Ovary (tissue), 9 donors: ENCODE results near the gene HIVEP3. TPM values are rescaled to one million over a fixed set of nuclear protein-coding genes. Genes with fewer than 3 reads are reported as not detected.

Source experiments
- DNase-seq, 5 donors: peaks; one replicate each; pipeline ENCODE4 v3.0.0-alpha.2; 2019 to 2020
- H3K27ac ChIP-seq, 2 donors: fragments of 200-600 bp; one replicate each; pipeline versions ENCODE4 v1.5.1 to v1.8.0; 2019 to 2022
- H3K27me3 ChIP-seq: fragments of 200-600 bp; one replicate; pipeline ENCODE4 v1.8.0; 2022
- H3K36me3 ChIP-seq: fragments of 200-600 bp; sonication (generic); one replicate; pipeline ENCODE4 v1.5.1; 2019
- H3K4me1 ChIP-seq: one replicate; pipeline ENCODE4 v1.8.1; 2013; ENCODE audit warnings: mild to moderate bottlenecking, moderate library complexity; ENCODE audit not compliant: insufficient read depth
- H3K4me3 ChIP-seq: fragments of 200-600 bp; sonication (generic); one replicate; pipeline ENCODE4 v1.5.1; 2017
- H3K9me3 ChIP-seq, 2 donors: fragments of 200-600 bp in 1 of 2; sonication (generic) in 1 of 2; one replicate each; pipeline versions ENCODE4 v1.5.1 to v1.8.1; 2013 to 2019; ENCODE audit warnings: mild to moderate bottlenecking in 1 of 2, moderate library complexity in 1 of 2
- EP300 ChIP-seq: sonication (generic); formaldehyde crosslinking; IDR thresholded peaks from one replicate; pipeline ENCODE4 v1.6.1; 2017; ENCODE audit warnings: antibody characterized with exemption
- POLR2A ChIP-seq: fragments of 450-650 bp; IDR thresholded peaks from one replicate; pipeline ENCODE4 v1.6.1; 2017; ENCODE audit warnings: antibody characterized with exemption, mild to moderate bottlenecking, moderate library complexity
- WGBS, 3 donors: extraction: QIAGEN DNeasy Blood & Tissue Kit in 1 of 3; methylation state at CpG; one replicate each; pipeline versions ENCODE4 v1.1.5 to v1.1.7; 2013 to 2017; 5-methylcytosine and 5-hydroxymethylcytosine counted together
- intact Hi-C, 4 donors: fragments of 100-400 bp; cut with DNase I; formaldehyde crosslinking; loops; one replicate each; pipeline versions ENCODE4 v1.11.0 to v1.15.1; 2022 to 2023
- polyA plus RNA-seq, 2 donors: library from polyadenylated mRNA; stranded (reverse); fragments of 200-250 nt in 1 of 2; fragments of 350-450 nt in 1 of 2; fragmentation: Illumina TruSeq in 1 of 2; extraction: RNeasy Lipid Tissue Mini Kit (QIAGEN cat#74804) in 1 of 2; gene quantifications; one replicate each; pipeline ENCODE4 v1.2.3, GENCODE V29; 2013 to 2014
- total RNA-seq, 7 donors: library from RNA; depleted of rRNA in 2 of 7; stranded (reverse); fragments of >200 nt in 2 of 7; fragmentation: NEBNext Ultra II Directional in 3 of 7; extraction: Animal tissue kit (Norgen Biotek cat#: 25700) in 3 of 7; gene quantifications; one replicate each; pipeline versions ENCODE4 v1.1.0 to v1.2.4, GENCODE V29; 2016 to 2023
- TF ChIP-seq, protein P1 (sequence below), 3 donors: fragments of 450-650 bp in 2 of 3; fragments of 200-600 bp in 1 of 3; IDR thresholded peaks; one replicate each; pipeline versions ENCODE4 v1.5.1 to v1.8.0; 2016 to 2022; ENCODE audit warnings: antibody characterized with exemption in 3 of 3, mild to moderate bottlenecking in 1 of 3
- donor health status: DM: no; HTN: no; CAD: no; lungs with moderate emphysema.
- donor health status: DM: no; HTN: no; CAD: no.
- donor health status: Bipolar disorder and iron deficiency.
- donor health status: DM: yes; HTN: yes; CAD: no.
- donor health status: DM: no; HTN: no; CAD: no.
- donor health status: DM: yes; HTN: yes; CAD: no.

Gene HIVEP3
- total and polyA plus RNA-seq, 9 donors, result 3.0 to 7.5 (median 5.2) TPM

- Histone ChIP-seq H3K27me3 (no peaks in the 10 kb centered on the region), H3K4me1 (no peaks in the 10 kb centered on the region), H3K4me3 (no peak overlapping the region), H3K9me3 (no peaks in the 10 kb centered on the region), H3K27ac (no peak overlapping the region), H3K36me3 (no peaks in the 10 kb centered on the region)
- TF ChIP-seq POLR2A (no peak), EP300 (no peak)
- TF ChIP-seq, protein P1, sequence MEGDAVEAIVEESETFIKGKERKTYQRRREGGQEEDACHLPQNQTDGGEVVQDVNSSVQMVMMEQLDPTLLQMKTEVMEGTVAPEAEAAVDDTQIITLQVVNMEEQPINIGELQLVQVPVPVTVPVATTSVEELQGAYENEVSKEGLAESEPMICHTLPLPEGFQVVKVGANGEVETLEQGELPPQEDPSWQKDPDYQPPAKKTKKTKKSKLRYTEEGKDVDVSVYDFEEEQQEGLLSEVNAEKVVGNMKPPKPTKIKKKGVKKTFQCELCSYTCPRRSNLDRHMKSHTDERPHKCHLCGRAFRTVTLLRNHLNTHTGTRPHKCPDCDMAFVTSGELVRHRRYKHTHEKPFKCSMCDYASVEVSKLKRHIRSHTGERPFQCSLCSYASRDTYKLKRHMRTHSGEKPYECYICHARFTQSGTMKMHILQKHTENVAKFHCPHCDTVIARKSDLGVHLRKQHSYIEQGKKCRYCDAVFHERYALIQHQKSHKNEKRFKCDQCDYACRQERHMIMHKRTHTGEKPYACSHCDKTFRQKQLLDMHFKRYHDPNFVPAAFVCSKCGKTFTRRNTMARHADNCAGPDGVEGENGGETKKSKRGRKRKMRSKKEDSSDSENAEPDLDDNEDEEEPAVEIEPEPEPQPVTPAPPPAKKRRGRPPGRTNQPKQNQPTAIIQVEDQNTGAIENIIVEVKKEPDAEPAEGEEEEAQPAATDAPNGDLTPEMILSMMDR (IDR thresholded peaks at IDR 0.05), result no peak
- DNase-seq, result no peak
- WGBS, 3 donors, result 83 to 90% (median 87%) methylated on average over 10 of the region's 10 CpGs
- intact Hi-C loops, result no loop called here
These were observed 244.2 kb downstream of the HIVEP3 start for GRCh38 chr1:41674522-41674921.

GRCh38 chr1:41673806-41674205, 244.9 kb downstream of the HIVEP3 start:
- Histone ChIP-seq H3K27ac (no peak overlapping the region), H3K4me1 (no peaks in the 10 kb centered on the region), H3K27me3 (no peaks in the 10 kb centered on the region), H3K4me3 (no peak overlapping the region), H3K36me3 (no peaks in the 10 kb centered on the region), H3K9me3 (no peaks in the 10 kb centered on the region)
- 42 to 54% (median 43%) methylated on average over 9 of the region's 9 CpGs for WGBS, 3 donors
- peak in 1 of 5 donors; percentile 18 for DNase-seq
- no peak for TF ChIP-seq POLR2A
- no peak for TF ChIP-seq EP300
- TF ChIP-seq, protein P1 (IDR thresholded peaks at IDR 0.05), result no peak
- intact Hi-C loops, result no loop called here

DNA sequence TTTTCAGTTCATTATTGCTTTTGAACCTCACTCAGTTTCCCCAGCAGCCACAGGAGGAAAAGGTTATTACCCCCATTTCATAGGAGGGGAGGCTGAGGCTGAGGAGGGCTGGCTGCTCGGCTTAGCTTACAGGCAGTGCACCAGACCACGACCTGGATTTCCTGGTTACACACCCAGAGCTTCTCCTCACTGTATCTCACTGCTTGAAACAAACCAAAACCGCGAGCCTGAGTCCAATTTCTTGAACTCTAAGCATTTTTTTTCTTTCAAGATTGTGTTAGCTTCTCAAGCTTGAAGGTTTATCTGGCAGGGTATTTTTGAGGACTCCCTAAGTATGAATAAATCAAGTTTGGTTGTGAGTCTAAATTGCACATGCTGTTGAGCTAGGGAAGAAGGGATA, 245.3 kb downstream of the HIVEP3 start:
- peak in 1 of 5 donors; percentile 7 for DNase-seq
- WGBS, 3 donors, result 14 to 20% (median 18%) methylated on average over 4 of the region's 4 CpGs
- no peaks in the 10 kb centered on the region for H3K36me3 ChIP-seq
- intact Hi-C loops, result no loop called here
- no peaks in the 10 kb centered on the region for H3K9me3 ChIP-seq
- H3K4me3 ChIP-seq, result no peak overlapping the region
- no peak overlapping the region for H3K27ac ChIP-seq
- H3K27me3 ChIP-seq, result no peaks in the 10 kb centered on the region
- TF ChIP-seq POLR2A, result no peak
- TF ChIP-seq EP300, result no peak
- TF ChIP-seq, protein P1 (IDR thresholded peaks at IDR 0.05), result no peak
- no peaks in the 10 kb centered on the region for H3K4me1 ChIP-seq

GRCh38 chr1:41672641-41673361, 245.9 kb downstream of the HIVEP3 start:
- no peaks in the 10 kb centered on the region for H3K9me3 ChIP-seq
- no peak overlapping the region for H3K27ac ChIP-seq
- H3K4me1 ChIP-seq, result no peaks in the 10 kb centered on the region
- H3K36me3 ChIP-seq, result no peaks in the 10 kb centered on the region
- no peak for DNase-seq
- TF ChIP-seq EP300, result no peak
- no peak for TF ChIP-seq POLR2A
- H3K27me3 ChIP-seq, result no peaks in the 10 kb centered on the region
- no peak overlapping the region for H3K4me3 ChIP-seq
- intact Hi-C loops, result no loop called here
- 68 to 77% (median 72%) methylated on average over 9 of the region's 9 CpGs for WGBS, 3 donors

DNA sequence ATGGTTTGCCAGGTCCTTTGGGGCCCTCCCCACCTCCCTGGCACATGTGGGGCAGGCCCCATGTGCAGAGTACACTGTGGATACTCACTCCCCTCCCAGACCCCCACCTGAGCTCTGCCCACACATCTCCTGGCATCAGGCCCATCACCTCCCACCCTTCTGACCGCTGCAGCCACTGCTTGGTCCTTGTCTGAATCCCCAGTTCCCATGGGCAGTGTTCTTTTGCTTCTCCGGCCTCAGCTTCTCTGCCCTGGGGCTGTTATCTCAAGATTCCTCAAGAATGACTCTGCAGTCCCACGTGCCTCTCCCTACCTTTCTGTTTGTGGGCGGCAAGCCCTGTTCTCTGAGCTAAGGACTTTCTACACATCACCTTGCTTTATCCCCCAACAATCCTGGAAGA, 246.5 kb downstream of the HIVEP3 start:
- Histone ChIP-seq H3K9me3 (no peaks in the 10 kb centered on the region), H3K27me3 (no peaks in the 10 kb centered on the region), H3K4me3 (no peak overlapping the region), H3K27ac (no peak overlapping the region), H3K4me1 (no peaks in the 10 kb centered on the region), H3K36me3 (no peaks in the 10 kb centered on the region)
- TF ChIP-seq EP300 (no peak), POLR2A (no peak)
- TF ChIP-seq, protein P1 (IDR thresholded peaks at IDR 0.05), result no peak
- 54 to 65% (median 63%) methylated on average over 4 of the region's 4 CpGs for WGBS, 3 donors
- DNase-seq, result no peak
- intact Hi-C loops, result no loop called here
